ENCODE measurements around the gene KRTAP4-5. TPM values are rescaled to one million over a fixed set of nuclear protein-coding genes. Genes with fewer than 3 reads are reported as not detected.
A peak's percentile ranks its signal among the peaks of the same experiment; 100 is the strongest.

The KRTAP4-5 gene
- total RNA-seq, 3 donors from 2014 or later, result not detected

DNA sequence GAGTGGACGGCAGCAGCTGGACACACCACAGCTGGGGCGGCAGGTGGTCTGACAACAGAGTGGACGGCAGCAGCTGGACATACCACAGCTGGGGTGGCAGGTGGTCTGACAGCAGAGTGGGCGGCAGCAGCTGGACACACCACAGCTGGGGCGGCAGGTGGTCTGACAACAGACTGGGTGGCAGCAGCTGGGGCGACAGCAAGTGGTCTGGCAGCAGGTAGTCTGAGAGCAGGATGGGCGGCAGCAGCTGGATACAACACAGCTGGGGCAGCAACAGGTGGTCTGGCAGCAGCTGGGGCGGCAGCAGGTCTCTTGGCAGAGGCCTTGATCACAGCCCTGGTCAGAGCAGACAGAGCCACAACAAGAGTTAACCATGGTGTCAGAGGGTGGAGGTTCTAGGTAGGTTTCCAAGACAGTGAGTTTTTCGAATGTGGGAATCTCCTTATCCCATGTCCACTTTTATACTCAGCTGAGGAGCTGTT lies 34.9 kb upstream of the KRTAP4-5 start, which contains the start of gene KRTAP4-1:
Gene KRTAP4-1 (minus strand): TSS at position 432 of the 482 bp plus-strand sequence. CDS start 57 bp downstream, at position 375.
- DNase-seq (no peak), ATAC-seq (no peak)
- intact Hi-C loops (cut with DNase I, micrococcal nuclease), result no loop called here
- H3K36me3 ChIP-seq (ENCODE audit: low read depth), result no peaks in the 10 kb centered on the region
- no peak for TF ChIP-seq CTCF (IDR thresholded peaks at IDR 0.05)
- no peaks in the 10 kb centered on the region for H3K9me3 ChIP-seq
- no peak within 1 kb of the TSS for H3K4me3 ChIP-seq
- no peaks in the 10 kb centered on the region for H3K4me1 ChIP-seq (ENCODE audit: low read depth)

DNA sequence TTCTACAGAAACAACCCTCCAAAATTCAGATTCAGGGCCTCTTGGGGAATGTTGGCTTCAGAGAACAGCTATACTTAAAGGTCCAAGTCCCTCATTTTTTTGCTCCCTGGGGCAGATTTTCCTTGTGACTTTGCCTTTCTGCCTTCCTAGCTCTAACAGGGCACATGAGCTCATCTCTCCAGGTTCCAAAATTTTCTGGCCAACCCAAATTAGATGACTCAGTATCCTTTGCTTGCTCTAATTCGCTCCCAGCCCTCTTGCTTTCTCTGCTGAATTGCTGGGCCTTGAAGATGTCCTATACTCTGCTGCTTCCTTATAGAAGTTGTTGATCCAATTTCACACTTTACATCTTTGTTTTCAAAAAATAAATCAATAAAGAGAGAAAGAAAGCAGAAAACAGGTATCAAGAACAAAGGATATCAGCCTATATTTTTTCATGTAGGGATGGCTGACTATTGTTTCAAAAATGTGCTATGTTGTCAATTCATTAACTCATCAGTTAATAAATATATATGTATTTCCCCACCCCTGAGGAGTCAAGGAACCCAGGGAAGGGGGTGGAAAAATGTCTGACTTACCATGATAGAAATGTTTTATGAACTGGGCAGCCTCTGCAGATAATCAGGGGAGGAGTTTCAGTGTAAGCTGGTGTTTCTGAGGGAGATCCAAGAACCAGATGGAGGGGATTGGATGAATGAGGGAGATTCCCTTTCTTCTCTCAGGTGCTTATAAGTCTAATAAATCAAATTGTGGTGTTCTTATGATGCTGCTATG lies 29.4 kb upstream of the KRTAP4-5 start:
- ATAC-seq, result no peak

DNA sequence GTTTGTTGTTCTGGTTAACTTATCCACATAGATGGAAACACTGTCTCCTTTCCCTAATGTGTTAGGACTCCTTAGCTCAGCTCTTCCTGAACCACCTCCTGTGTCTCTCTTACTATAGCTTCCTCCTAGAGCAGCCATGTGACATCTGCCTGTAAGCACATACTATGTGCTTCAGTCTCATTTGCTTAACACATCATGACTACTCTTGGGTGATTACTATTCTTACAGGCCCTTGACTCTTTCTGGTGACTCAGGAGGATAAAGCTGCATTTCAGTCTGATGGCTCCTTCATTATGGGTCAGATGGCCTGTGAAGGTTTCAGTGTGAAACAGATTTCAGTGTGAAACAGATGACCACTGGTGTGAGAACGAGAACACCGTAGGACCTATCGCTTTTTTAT lies 28.7 kb upstream of the KRTAP4-5 start:
- H3K4me1 ChIP-seq (ENCODE audit: low read depth), result no peaks in the 10 kb centered on the region

More for the DNA sequence above, 29.4 kb upstream of the KRTAP4-5 start:
- Histone ChIP-seq H3K4me3 (no peak overlapping the region), H3K36me3 (ENCODE audit: low read depth) (no peaks in the 10 kb centered on the region), H3K9me3 (no peaks in the 10 kb centered on the region), H3K4me1 (ENCODE audit: low read depth) (no peaks in the 10 kb centered on the region)
- no peak for DNase-seq
- no peak for TF ChIP-seq CTCF (IDR thresholded peaks at IDR 0.05)
- intact Hi-C loops (cut with DNase I, micrococcal nuclease), result no loop called here

DNA sequence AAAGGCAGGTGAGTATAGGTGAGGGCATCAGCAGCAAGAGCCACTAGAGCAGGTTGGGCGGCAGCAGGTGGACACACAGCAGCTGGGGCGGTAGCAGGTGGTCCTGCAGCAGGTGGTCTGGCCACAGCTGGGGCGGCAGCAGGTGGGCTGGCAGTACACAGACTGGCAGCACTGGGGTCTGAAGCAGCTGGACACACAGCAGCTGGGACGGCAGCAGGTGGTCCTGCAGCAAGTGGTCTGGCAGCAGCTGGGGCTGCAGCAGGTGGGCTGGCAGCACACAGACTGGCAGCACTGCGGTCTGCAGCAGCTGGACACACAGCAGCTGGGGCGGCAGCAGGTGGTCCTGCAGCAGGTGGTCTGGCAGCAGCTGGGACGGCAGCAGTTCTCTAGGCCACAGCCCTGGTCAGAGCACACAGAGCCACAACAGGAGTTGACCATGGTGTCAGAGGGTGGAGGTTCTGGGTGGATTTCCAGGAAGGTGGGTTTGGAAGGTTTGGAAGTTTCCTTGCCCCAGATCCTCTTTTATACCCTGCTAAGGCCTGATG lies 28.2 kb upstream of the KRTAP4-5 start, which contains the start of gene KRTAP4-2:
Gene KRTAP4-2 (minus strand): TSS at position 495 of the 545 bp plus-strand sequence. CDS start 57 bp downstream, at position 438.
- Histone ChIP-seq H3K36me3 (ENCODE audit: low read depth) (no peaks in the 10 kb centered on the region), H3K4me3 (no peak within 1 kb of the TSS), H3K4me1 (ENCODE audit: low read depth) (no peaks in the 10 kb centered on the region), H3K9me3 (no peaks in the 10 kb centered on the region)
- ATAC-seq (no peak), DNase-seq (no peak)
- TF ChIP-seq CTCF (IDR thresholded peaks at IDR 0.05), result no peak
- intact Hi-C loops (cut with DNase I, micrococcal nuclease), result no loop called here

More for the DNA sequence above, 28.7 kb upstream of the KRTAP4-5 start:
- no peak for TF ChIP-seq CTCF (IDR thresholded peaks at IDR 0.05)
- no peak for DNase-seq
- Histone ChIP-seq H3K36me3 (ENCODE audit: low read depth) (no peaks in the 10 kb centered on the region), H3K9me3 (no peaks in the 10 kb centered on the region), H3K4me3 (no peak overlapping the region)
- peak; percentile 11 for ATAC-seq
- intact Hi-C loops (cut with DNase I, micrococcal nuclease), result no loop called here

DNA sequence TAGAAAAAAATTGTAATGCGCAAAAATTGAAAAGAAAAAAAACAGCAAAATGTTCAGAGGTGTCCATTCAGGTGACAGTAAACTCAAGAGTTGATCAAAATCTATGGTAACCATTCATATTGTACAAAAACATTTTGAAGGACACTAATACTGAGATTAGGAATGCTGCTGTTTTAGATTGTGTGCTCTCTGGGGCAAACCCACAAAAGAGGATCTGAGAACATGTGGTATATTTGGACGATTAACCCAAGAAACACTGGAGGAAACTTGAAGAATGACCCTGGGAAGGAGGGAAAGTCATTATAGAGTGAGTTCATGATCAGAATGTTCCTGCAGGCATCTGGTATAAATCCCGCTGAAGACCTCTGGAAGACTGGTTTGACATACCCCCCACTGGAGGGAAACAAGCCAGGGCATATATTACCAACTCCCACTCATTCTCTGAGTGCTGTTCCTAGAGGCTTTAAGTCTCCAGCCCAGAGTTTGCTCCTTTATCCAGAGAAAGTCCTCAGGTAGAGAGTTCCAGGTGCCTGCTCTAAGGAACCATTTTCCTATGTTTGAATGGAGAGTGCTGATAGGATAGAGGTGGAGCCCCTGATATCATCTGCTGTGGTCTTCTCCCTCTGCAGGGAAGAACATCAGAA lies 27.2 kb upstream of the KRTAP4-5 start:
- intact Hi-C loops (cut with DNase I, micrococcal nuclease), result no loop called here
- no peak for ATAC-seq
- TF ChIP-seq CTCF (IDR thresholded peaks at IDR 0.05), result no peak

More for the DNA sequence above, 27.2 kb upstream of the KRTAP4-5 start:
- Histone ChIP-seq H3K9me3 (no peaks in the 10 kb centered on the region), H3K4me3 (no peak overlapping the region), H3K4me1 (ENCODE audit: low read depth) (no peaks in the 10 kb centered on the region), H3K36me3 (ENCODE audit: low read depth) (no peaks in the 10 kb centered on the region)
- DNase-seq, result no peak
